Measurements from ENCODE around the gene KRTAP12-1. TPM values are rescaled to one million over a fixed set of nuclear protein-coding genes. Genes with fewer than 3 reads are reported as not detected.
A peak's percentile ranks its signal among the peaks of the same experiment; 100 is the strongest.
"Not testable (repeated sequence)": the region's sequence is repeated elsewhere in the genome, so short reads cannot be mapped to it uniquely, and the experiment has no call there.

KRTAP12-1 gene
- total RNA-seq, 1 donor from 2014 or later, result not detected

GRCh38 chr21:44640761-44641160 lies 41.2 kb downstream of the KRTAP12-1 start:
- H3K36me3 ChIP-seq (ENCODE audit: control insufficient read depth, insufficient read depth, low read length), result no peaks in the 10 kb centered on the region
- H3K4me3 ChIP-seq (ENCODE audit: low read depth, low read length), result no peak overlapping the region
- no peak for FAIRE-seq
- H3K27me3 ChIP-seq (ENCODE audit: control insufficient read depth, insufficient read depth, low read length), result no peaks in the 10 kb centered on the region
- DNase-seq (ENCODE audit: low read depth), result no peak
- TF ChIP-seq, protein P1, sequence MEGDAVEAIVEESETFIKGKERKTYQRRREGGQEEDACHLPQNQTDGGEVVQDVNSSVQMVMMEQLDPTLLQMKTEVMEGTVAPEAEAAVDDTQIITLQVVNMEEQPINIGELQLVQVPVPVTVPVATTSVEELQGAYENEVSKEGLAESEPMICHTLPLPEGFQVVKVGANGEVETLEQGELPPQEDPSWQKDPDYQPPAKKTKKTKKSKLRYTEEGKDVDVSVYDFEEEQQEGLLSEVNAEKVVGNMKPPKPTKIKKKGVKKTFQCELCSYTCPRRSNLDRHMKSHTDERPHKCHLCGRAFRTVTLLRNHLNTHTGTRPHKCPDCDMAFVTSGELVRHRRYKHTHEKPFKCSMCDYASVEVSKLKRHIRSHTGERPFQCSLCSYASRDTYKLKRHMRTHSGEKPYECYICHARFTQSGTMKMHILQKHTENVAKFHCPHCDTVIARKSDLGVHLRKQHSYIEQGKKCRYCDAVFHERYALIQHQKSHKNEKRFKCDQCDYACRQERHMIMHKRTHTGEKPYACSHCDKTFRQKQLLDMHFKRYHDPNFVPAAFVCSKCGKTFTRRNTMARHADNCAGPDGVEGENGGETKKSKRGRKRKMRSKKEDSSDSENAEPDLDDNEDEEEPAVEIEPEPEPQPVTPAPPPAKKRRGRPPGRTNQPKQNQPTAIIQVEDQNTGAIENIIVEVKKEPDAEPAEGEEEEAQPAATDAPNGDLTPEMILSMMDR (IDR thresholded peaks at IDR 0.05; ENCODE audit: insufficient read depth, low read length, severe bottlenecking), result no peak

GRCh38 chr21:44639331-44639655 lies 42.7 kb downstream of the KRTAP12-1 start:
- Histone ChIP-seq H3K27me3 (ENCODE audit: control insufficient read depth, insufficient read depth, low read length) (no peaks in the 10 kb centered on the region), H3K36me3 (ENCODE audit: control insufficient read depth, insufficient read depth, low read length) (no peaks in the 10 kb centered on the region), H3K4me3 (ENCODE audit: low read depth, low read length) (no peak overlapping the region)
- FAIRE-seq (no peak), DNase-seq (ENCODE audit: low read depth) (no peak)
- TF ChIP-seq, protein P1 (IDR thresholded peaks at IDR 0.05; ENCODE audit: insufficient read depth, low read length, severe bottlenecking), result no peak

DNA sequence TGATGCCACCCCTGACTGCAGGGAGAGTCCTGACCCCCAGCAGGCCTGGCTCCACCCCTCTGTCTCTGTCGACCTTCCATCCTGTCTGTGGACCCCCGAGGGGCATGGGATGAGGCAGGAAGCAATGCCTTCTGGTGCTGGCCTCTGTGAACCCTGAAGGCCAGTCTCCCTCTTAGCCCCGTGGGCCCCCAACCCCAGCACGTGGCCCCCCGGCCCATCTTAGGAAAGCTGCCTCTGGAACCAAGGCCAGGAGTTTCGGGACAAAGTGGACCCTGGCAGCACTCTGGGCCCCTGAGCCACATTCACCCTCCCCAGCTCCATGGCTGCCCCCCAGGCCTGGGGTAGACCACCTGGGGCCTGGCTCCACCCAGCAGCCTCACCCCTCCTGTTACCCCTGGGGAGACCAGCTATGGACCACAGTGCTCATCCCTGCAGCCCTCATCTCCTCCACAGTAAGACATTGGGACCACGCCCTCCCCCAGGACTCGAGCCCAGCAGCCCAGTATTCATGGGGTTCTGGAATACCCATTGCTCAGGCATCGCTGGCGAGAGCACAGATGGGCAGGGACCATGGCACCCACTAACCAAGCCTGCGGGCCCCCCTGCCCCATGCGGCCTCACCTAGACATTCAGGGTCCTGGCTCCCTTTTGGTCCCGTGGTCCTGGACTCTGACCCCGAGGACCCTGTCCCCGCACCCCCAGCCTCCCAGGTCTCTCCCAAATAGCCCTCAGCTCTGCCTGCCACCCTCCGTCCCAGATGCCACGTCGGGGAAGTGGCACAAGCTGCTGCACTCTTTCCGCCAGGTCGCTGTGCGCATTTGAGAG lies 43.2 kb downstream of the KRTAP12-1 start:
- not testable (repeated sequence) for DNase-seq (ENCODE audit: low read depth); H3K36me3 ChIP-seq (ENCODE audit: control insufficient read depth, insufficient read depth, low read length); H3K27me3 ChIP-seq (ENCODE audit: control insufficient read depth, insufficient read depth, low read length); H3K4me3 ChIP-seq (ENCODE audit: low read depth, low read length)
- FAIRE-seq, result peak; percentile 81

DNA sequence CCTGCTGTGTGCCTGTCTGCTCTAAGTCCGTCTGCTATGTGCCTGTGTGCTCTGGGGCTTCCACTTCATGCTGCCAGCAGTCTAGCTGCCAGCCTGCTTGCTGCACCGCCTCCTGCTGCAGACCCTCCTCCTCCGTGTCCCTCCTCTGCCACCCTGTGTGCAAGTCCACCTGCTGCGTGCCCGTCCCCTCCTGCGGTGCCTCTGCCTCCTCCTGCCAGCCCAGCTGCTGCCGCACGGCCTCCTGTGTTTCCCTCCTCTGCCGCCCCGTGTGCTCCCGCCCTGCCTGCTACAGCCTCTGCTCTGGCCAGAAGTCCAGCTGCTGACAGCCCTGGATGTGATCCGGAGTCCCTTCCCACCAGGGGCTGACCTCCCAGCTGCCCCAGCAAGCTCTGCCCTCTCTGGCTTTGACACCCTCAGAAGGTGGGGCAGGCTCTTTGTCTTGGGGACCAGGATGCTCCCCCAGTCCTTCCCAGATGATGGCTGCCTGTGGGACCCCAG lies 44.1 kb downstream of the KRTAP12-1 start:
- H3K4me3 ChIP-seq (ENCODE audit: low read depth, low read length); DNase-seq (ENCODE audit: low read depth); FAIRE-seq; H3K36me3 ChIP-seq (ENCODE audit: control insufficient read depth, insufficient read depth, low read length); H3K27me3 ChIP-seq (ENCODE audit: control insufficient read depth, insufficient read depth, low read length): not testable (repeated sequence)

GRCh38 chr21:44637018-44637850 lies 44.7 kb downstream of the KRTAP12-1 start, which contains the start of gene KRTAP10-10:
Gene KRTAP10-10, plus strand, starts transcription at chr21:44637356. Its CDS starts 62 bp downstream, at chr21:44637418.
- no peaks in the 10 kb centered on the region for H3K36me3 ChIP-seq (ENCODE audit: control insufficient read depth, insufficient read depth, low read length)
- no peaks in the 10 kb centered on the region for H3K27me3 ChIP-seq (ENCODE audit: control insufficient read depth, insufficient read depth, low read length)
- TF ChIP-seq, protein P1 (IDR thresholded peaks at IDR 0.05; ENCODE audit: insufficient read depth, low read length, severe bottlenecking), result no peak
- no peak within 1 kb of the TSS for H3K4me3 ChIP-seq (ENCODE audit: low read depth, low read length)
- peak; percentile 92 for FAIRE-seq
- DNase-seq (ENCODE audit: low read depth), result no peak

GRCh38 chr21:44636209-44637017 lies 45.5 kb downstream of the KRTAP12-1 start:
- no peaks in the 10 kb centered on the region for H3K36me3 ChIP-seq (ENCODE audit: control insufficient read depth, insufficient read depth, low read length)
- no peaks in the 10 kb centered on the region for H3K27me3 ChIP-seq (ENCODE audit: control insufficient read depth, insufficient read depth, low read length)
- no peak for DNase-seq (ENCODE audit: low read depth)
- FAIRE-seq, result no peak
- TF ChIP-seq, protein P1 (IDR thresholded peaks at IDR 0.05; ENCODE audit: insufficient read depth, low read length, severe bottlenecking), result no peak
- H3K4me3 ChIP-seq (ENCODE audit: low read depth, low read length), result no peak overlapping the region

Data from bronchial epithelial cell (primary cell).